HepG2 (cell line): Measurements from ENCODE around the gene MDP1. TPM values are rescaled to one million over a fixed set of nuclear protein-coding genes. Genes with fewer than 3 reads are reported as not detected.

ENCODE experiments used
- ARID4A ChIP-seq: sonication (generic); formaldehyde crosslinking; IDR thresholded peaks from 2 replicates; pipeline ENCODE4 v1.5.0; 2020; ENCODE audit warnings: mild to moderate bottlenecking, missing genetic modification reagents, borderline replicate concordance
- DBP ChIP-seq: sonication (generic); formaldehyde crosslinking; IDR thresholded peaks from 2 replicates; pipeline ENCODE4 v1.4.0; 2020; ENCODE audit warnings: missing genetic modification reagents; ENCODE audit errors: not compliant biosample characterization
- KIAA2018 ChIP-seq: sonication (generic); formaldehyde crosslinking; IDR thresholded peaks from 2 replicates; pipeline ENCODE4 v1.5.0; 2020; ENCODE audit warnings: mild to moderate bottlenecking, missing genetic modification reagents, borderline replicate concordance
- MED13 ChIP-seq: sonication (generic); formaldehyde crosslinking; IDR thresholded peaks from 2 replicates; pipeline ENCODE4 v1.5.0; 2020; ENCODE audit warnings: missing genetic modification reagents
- MXD3 ChIP-seq: IDR thresholded peaks from 2 replicates; pipeline ENCODE4 v1.6.1; 2016; ENCODE audit warnings: mild to moderate bottlenecking, missing biosample characterization, missing genetic modification reagents
- PRMT3 ChIP-seq: sonication (generic); formaldehyde crosslinking; IDR thresholded peaks from 2 replicates; pipeline ENCODE4 v1.8.1; 2022; ENCODE audit warnings: low read depth, mild to moderate bottlenecking, moderate library complexity, missing genetic modification reagents, borderline replicate concordance
- THAP9 ChIP-seq: sonication (generic); formaldehyde crosslinking; IDR thresholded peaks from 2 replicates; pipeline ENCODE4; 2020; ENCODE audit warnings: missing genetic modification reagents, mild to moderate bottlenecking, borderline replicate concordance
- TMF1 ChIP-seq: sonication (generic); formaldehyde crosslinking; IDR thresholded peaks from 2 replicates; pipeline ENCODE4 v1.8.1; 2022; ENCODE audit warnings: low read depth, missing genetic modification reagents
- ZNF343 ChIP-seq: sonication (generic); formaldehyde crosslinking; IDR thresholded peaks from 2 replicates; pipeline ENCODE4 v1.4.0; 2020; ENCODE audit warnings: mild to moderate bottlenecking, missing genetic modification reagents
- polyA plus RNA-seq, 8 experiments: library from polyadenylated mRNA; depleted of rRNA in 3 of 8; stranded (reverse) in 7 of 8; unstranded in 1 of 8; fragments of >200 nt; fragmentation: Illumina TruSeq in 4 of 8; extraction: Trizol in 4 of 8; gene quantifications; 2 replicates each; pipeline versions ENCODE4 v1.2.1 to v1.2.3, GENCODE V29; 2011 to 2016; ENCODE audit warnings: low read depth in 4 of 8, missing spikeins in 1 of 8, mixed read lengths in 1 of 8; ENCODE audit not compliant: insufficient read depth in 1 of 8
- total RNA-seq, 5 experiments: library from RNA; depleted of rRNA; stranded (reverse); fragments of >200 nt; fragmentation: Illumina TruSeq; extraction: Trizol; gene quantifications; 2 replicates each; pipeline ENCODE4 v1.2.3, GENCODE V29; 2016; ENCODE audit warnings: low read depth in 1 of 5

Gene MDP1
- total and polyA plus RNA-seq, 2 of the 13 experiments (the other 11 are each of a cell fraction or from before 2014, with no cell fraction given), result 44.1 to 48.7 TPM

GRCh38 chr14:24243336-24243836 is 27.5 kb upstream of the MDP1 start (continued):
- TF ChIP-seq THAP9 (CRISPR knock-in tag), result no peak; the same call in 1 of the 2 replicates
- no peak for TF ChIP-seq PRMT3 (CRISPR knock-in tag)
- TF ChIP-seq DBP (CRISPR knock-in tag), result no peak
- no peak for TF ChIP-seq KIAA2018 (CRISPR knock-in tag)
- no peak for TF ChIP-seq MXD3
- TF ChIP-seq ZNF343, result no peak
- no peak for TF ChIP-seq MED13 (CRISPR knock-in tag)
- no peak for TF ChIP-seq TMF1 (CRISPR knock-in tag)
- TF ChIP-seq ARID4A (CRISPR knock-in tag), result no peak
